ENCODE results near the gene GTPBP3.
"Not testable (repeated sequence)": the region's sequence is repeated elsewhere in the genome, so short reads cannot be mapped to it uniquely, and the experiment has no call there.

Gene GTPBP3

GRCh38 chr19:17336872-17337674 is at the start of gene GTPBP3:
Gene GTPBP3, plus strand, starts transcription at chr19:17337553. Its CDS starts 59 bp downstream, at chr19:17337612.
- H3K9me3 ChIP-seq (ENCODE audit: low read length): no peaks in the 10 kb centered on the region
- peak within 1 kb of the TSS; percentile 99 for H3K27ac ChIP-seq (ENCODE audit: low read depth, low read length)
- H3K27me3 ChIP-seq (ENCODE audit: control insufficient read depth in 1 of 2, insufficient read depth in 2 of 2, low read length in 2 of 2): no peaks in the 10 kb centered on the region
- H3K36me3 ChIP-seq (ENCODE audit: insufficient read depth, low read length): no peaks in the 10 kb centered on the region
- peak within 1 kb of the TSS; percentile 88 to 96 for H3K4me3 ChIP-seq (ENCODE audit: low read depth in 1 of 2, low read length in 2 of 2)
- peak within 1 kb of the TSS; percentile 68 for H3K9ac ChIP-seq (ENCODE audit: low read length)
- peaks cover 25% of the 10 kb centered on the region for H3K4me1 ChIP-seq (ENCODE audit: insufficient read depth, low read length)

GRCh38 chr19:17289489-17289888 is 47.9 kb upstream of the GTPBP3 start:
- Histone ChIP-seq H3K4me1 (ENCODE audit: insufficient read depth, low read length) (no peaks in the 10 kb centered on the region), H3K4me3 (ENCODE audit: low read depth in 1 of 2, low read length in 2 of 2) (no peak overlapping the region), H3K27me3 (ENCODE audit: control insufficient read depth in 1 of 2, insufficient read depth in 2 of 2, low read length in 2 of 2) (no peaks in the 10 kb centered on the region), H3K36me3 (ENCODE audit: insufficient read depth, low read length) (no peaks in the 10 kb centered on the region), H3K9ac (ENCODE audit: low read length) (no peak overlapping the region), H3K27ac (ENCODE audit: low read depth, low read length) (no peak overlapping the region), H3K9me3 (ENCODE audit: low read length) (no peaks in the 10 kb centered on the region)

- peak overlapping the region; percentile 42 for H3K27ac ChIP-seq (ENCODE audit: low read depth, low read length)
- no peaks in the 10 kb centered on the region for H3K27me3 ChIP-seq (ENCODE audit: control insufficient read depth in 1 of 2, insufficient read depth in 2 of 2, low read length in 2 of 2)
- no peaks in the 10 kb centered on the region for H3K9me3 ChIP-seq (ENCODE audit: low read length)
- no peak overlapping the region for H3K9ac ChIP-seq (ENCODE audit: low read length)
- H3K36me3 ChIP-seq (ENCODE audit: insufficient read depth, low read length): no peaks in the 10 kb centered on the region
- H3K4me3 ChIP-seq (ENCODE audit: low read depth in 1 of 2, low read length in 2 of 2): peak overlapping the region; percentile 50 to 52
- no peaks in the 10 kb centered on the region for H3K4me1 ChIP-seq (ENCODE audit: insufficient read depth, low read length)
Measured at GRCh38 chr19:17292301-17293074, 44.9 kb upstream of the GTPBP3 start.

GRCh38 chr19:17293605-17294004 is 43.7 kb upstream of the GTPBP3 start:
- Histone ChIP-seq H3K27ac (ENCODE audit: low read depth, low read length) (no peak overlapping the region), H3K36me3 (ENCODE audit: insufficient read depth, low read length) (peaks cover 5% of the 10 kb centered on the region), H3K9ac (ENCODE audit: low read length) (no peak overlapping the region), H3K4me3 (ENCODE audit: low read depth in 1 of 2, low read length in 2 of 2) (no peak overlapping the region), H3K4me1 (ENCODE audit: insufficient read depth, low read length) (no peaks in the 10 kb centered on the region), H3K9me3 (ENCODE audit: low read length) (no peaks in the 10 kb centered on the region), H3K27me3 (ENCODE audit: control insufficient read depth in 1 of 2, insufficient read depth in 2 of 2, low read length in 2 of 2) (no peaks in the 10 kb centered on the region)

- Histone ChIP-seq H3K9ac (ENCODE audit: low read length) (no peak overlapping the region), H3K36me3 (ENCODE audit: insufficient read depth, low read length) (peaks cover 8% of the 10 kb centered on the region), H3K27me3 (ENCODE audit: control insufficient read depth in 1 of 2, insufficient read depth in 2 of 2, low read length in 2 of 2) (no peaks in the 10 kb centered on the region), H3K4me1 (ENCODE audit: insufficient read depth, low read length) (no peaks in the 10 kb centered on the region), H3K9me3 (ENCODE audit: low read length) (no peaks in the 10 kb centered on the region), H3K27ac (ENCODE audit: low read depth, low read length) (no peak overlapping the region), H3K4me3 (ENCODE audit: low read depth in 1 of 2, low read length in 2 of 2) (no peak overlapping the region)
Measured at GRCh38 chr19:17294051-17294891, 43.1 kb upstream of the GTPBP3 start.

- not testable (repeated sequence) for H3K27ac ChIP-seq (ENCODE audit: low read depth, low read length); H3K36me3 ChIP-seq (ENCODE audit: insufficient read depth, low read length); H3K9ac ChIP-seq (ENCODE audit: low read length); H3K4me1 ChIP-seq (ENCODE audit: insufficient read depth, low read length); H3K4me3 ChIP-seq (ENCODE audit: low read depth in 1 of 2, low read length in 2 of 2); H3K27me3 ChIP-seq (ENCODE audit: control insufficient read depth in 1 of 2, insufficient read depth in 2 of 2, low read length in 2 of 2); H3K9me3 ChIP-seq (ENCODE audit: low read length)
Measured at GRCh38 chr19:17295551-17295950, 41.8 kb upstream of the GTPBP3 start.

GRCh38 chr19:17296273-17296672 is 41.1 kb upstream of the GTPBP3 start:
- Histone ChIP-seq H3K9me3 (ENCODE audit: low read length) (no peaks in the 10 kb centered on the region), H3K36me3 (ENCODE audit: insufficient read depth, low read length) (peaks cover 8% of the 10 kb centered on the region), H3K4me1 (ENCODE audit: insufficient read depth, low read length) (no peaks in the 10 kb centered on the region), H3K4me3 (ENCODE audit: low read depth in 1 of 2, low read length in 2 of 2) (no peak overlapping the region), H3K27me3 (ENCODE audit: control insufficient read depth in 1 of 2, insufficient read depth in 2 of 2, low read length in 2 of 2) (no peaks in the 10 kb centered on the region), H3K9ac (ENCODE audit: low read length) (no peak overlapping the region), H3K27ac (ENCODE audit: low read depth, low read length) (no peak overlapping the region)

- H3K4me3 ChIP-seq (ENCODE audit: low read depth in 1 of 2, low read length in 2 of 2): no peak overlapping the region
- H3K36me3 ChIP-seq (ENCODE audit: insufficient read depth, low read length): peaks cover 8% of the 10 kb centered on the region
- H3K27ac ChIP-seq (ENCODE audit: low read depth, low read length): no peak overlapping the region
- H3K4me1 ChIP-seq (ENCODE audit: insufficient read depth, low read length): peaks cover 2% of the 10 kb centered on the region
- no peaks in the 10 kb centered on the region for H3K9me3 ChIP-seq (ENCODE audit: low read length)
- H3K9ac ChIP-seq (ENCODE audit: low read length): no peak overlapping the region
- no peaks in the 10 kb centered on the region for H3K27me3 ChIP-seq (ENCODE audit: control insufficient read depth in 1 of 2, insufficient read depth in 2 of 2, low read length in 2 of 2)
Measured at GRCh38 chr19:17296976-17297375, 40.4 kb upstream of the GTPBP3 start.

- no peaks in the 10 kb centered on the region for H3K27me3 ChIP-seq (ENCODE audit: control insufficient read depth in 1 of 2, insufficient read depth in 2 of 2, low read length in 2 of 2)
- no peaks in the 10 kb centered on the region for H3K9me3 ChIP-seq (ENCODE audit: low read length)
- peaks cover 28% of the 10 kb centered on the region for H3K4me1 ChIP-seq (ENCODE audit: insufficient read depth, low read length)
- peaks cover 8% of the 10 kb centered on the region for H3K36me3 ChIP-seq (ENCODE audit: insufficient read depth, low read length)
- no peak overlapping the region for H3K4me3 ChIP-seq (ENCODE audit: low read depth in 1 of 2, low read length in 2 of 2)
- no peak overlapping the region for H3K9ac ChIP-seq (ENCODE audit: low read length)
- no peak overlapping the region for H3K27ac ChIP-seq (ENCODE audit: low read depth, low read length)
Measured at GRCh38 chr19:17300992-17301619, 36.2 kb upstream of the GTPBP3 start.

- H3K9ac ChIP-seq (ENCODE audit: low read length): peak overlapping the region; percentile 65
- no peaks in the 10 kb centered on the region for H3K27me3 ChIP-seq (ENCODE audit: control insufficient read depth in 1 of 2, insufficient read depth in 2 of 2, low read length in 2 of 2)
- H3K9me3 ChIP-seq (ENCODE audit: low read length): no peaks in the 10 kb centered on the region
- peaks cover 36% of the 10 kb centered on the region for H3K4me1 ChIP-seq (ENCODE audit: insufficient read depth, low read length)
- peak overlapping the region; percentile 70 to 96 for H3K4me3 ChIP-seq (ENCODE audit: low read depth in 1 of 2, low read length in 2 of 2)
- H3K27ac ChIP-seq (ENCODE audit: low read depth, low read length): peak overlapping the region; percentile 93
- peaks cover 8% of the 10 kb centered on the region for H3K36me3 ChIP-seq (ENCODE audit: insufficient read depth, low read length)
Measured at GRCh38 chr19:17302391-17303166, 34.8 kb upstream of the GTPBP3 start.

All from muscle layer of colon (tissue), 2 donors.